Thoracic aorta (tissue), 2 donors: ENCODE measurements around the gene RETREG2. TPM values are rescaled to one million over a fixed set of nuclear protein-coding genes. Genes with fewer than 3 reads are reported as not detected.
A peak's percentile ranks its signal among the peaks of the same experiment; 100 is the strongest.

Experiments used
- ATAC-seq: fragments of 150-250 bp; one replicate; pipeline ENCODE4 v1.8.0; 2017; ENCODE audit warnings: low read depth; ENCODE audit not compliant: insufficient number of reproducible peaks, low FRiP score
- DNase-seq: peaks from one replicate; pipeline ENCODE4 v3.0.0-alpha.2; 2020; ENCODE audit warnings: low spot score
- H3K27ac ChIP-seq, 2 donors: fragments of 200-600 bp; sonication (generic); 1 replicate in 1 of 2; 2 replicates in 1 of 2; pipeline ENCODE4 v1.5.1; 2016; ENCODE audit warnings: mild to moderate bottlenecking in 2 of 2, moderate library complexity in 2 of 2
- H3K27me3 ChIP-seq: fragments of 200-600 bp; sonication (generic); replicated peaks from 2 replicates; pipeline ENCODE4 v1.6.0; 2016; ENCODE audit warnings: mild to moderate bottlenecking; ENCODE audit not compliant: insufficient read depth
- H3K36me3 ChIP-seq: fragments of 200-600 bp; sonication (generic); one replicate; pipeline ENCODE4 v1.5.1; 2016
- H3K4me1 ChIP-seq, 2 donors: fragments of 200-600 bp; sonication (generic); 1 replicate in 1 of 2; 2 replicates in 1 of 2; pipeline versions ENCODE4 v1.5.1 to v1.6.0; 2016; ENCODE audit warnings: low read depth in 2 of 2, mild to moderate bottlenecking in 1 of 2; ENCODE audit not compliant: control insufficient read depth in 1 of 2
- H3K4me3 ChIP-seq: fragments of 200-600 bp; sonication (generic); 2 replicates; pipeline ENCODE4 v1.5.1; 2016; ENCODE audit warnings: mild to moderate bottlenecking
- H3K9me3 ChIP-seq: fragments of 200-600 bp; sonication (generic); 2 replicates; pipeline ENCODE4 v1.5.1; 2016
- CTCF ChIP-seq: fragments of 200-600 bp; sonication (generic); IDR thresholded peaks from one replicate; pipeline ENCODE4 v1.5.1; 2019; ENCODE audit warnings: antibody characterized with exemption
- total RNA-seq, 2 donors: library from RNA; depleted of rRNA; stranded (reverse); fragments of >200 nt; gene quantifications; one replicate each; pipeline versions ENCODE4 v1.1.0 to v1.2.3, GENCODE V29; 2016

Gene RETREG2
- total RNA-seq, 2 donors from 2014 or later: 43.8 to 58.6 TPM

DNA sequence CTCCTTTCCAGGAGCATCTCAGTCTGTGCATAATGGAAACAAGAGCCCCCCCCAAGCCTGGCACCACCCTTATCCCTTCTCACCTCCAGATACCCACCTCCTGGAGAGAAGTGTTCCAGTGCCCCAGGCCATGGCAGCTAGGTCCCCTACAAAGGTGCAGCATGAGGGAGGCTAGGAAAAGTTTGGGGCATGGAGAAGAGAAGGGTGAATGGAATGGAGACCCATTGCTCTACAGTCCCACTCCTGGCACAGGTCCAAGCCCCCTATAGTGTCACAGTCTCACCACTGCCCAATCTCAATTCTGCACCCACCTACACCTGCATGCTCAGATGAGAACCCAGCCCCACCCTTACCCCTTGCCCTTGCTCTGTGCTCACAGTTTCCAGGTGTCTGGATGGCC is 9.1 kb upstream of the RETREG2 start:
- Histone ChIP-seq H3K4me1 (peaks cover 0 to 11% of the 10 kb centered on the region in 2 donors), H3K4me3 (no peak overlapping the region), H3K27ac (no peak overlapping the region), H3K9me3 (no peaks in the 10 kb centered on the region), H3K27me3 (no peaks in the 10 kb centered on the region), H3K36me3 (peaks cover 12% of the 10 kb centered on the region)
- TF ChIP-seq CTCF: no peak
- ATAC-seq (no peak), DNase-seq (no peak)

DNA sequence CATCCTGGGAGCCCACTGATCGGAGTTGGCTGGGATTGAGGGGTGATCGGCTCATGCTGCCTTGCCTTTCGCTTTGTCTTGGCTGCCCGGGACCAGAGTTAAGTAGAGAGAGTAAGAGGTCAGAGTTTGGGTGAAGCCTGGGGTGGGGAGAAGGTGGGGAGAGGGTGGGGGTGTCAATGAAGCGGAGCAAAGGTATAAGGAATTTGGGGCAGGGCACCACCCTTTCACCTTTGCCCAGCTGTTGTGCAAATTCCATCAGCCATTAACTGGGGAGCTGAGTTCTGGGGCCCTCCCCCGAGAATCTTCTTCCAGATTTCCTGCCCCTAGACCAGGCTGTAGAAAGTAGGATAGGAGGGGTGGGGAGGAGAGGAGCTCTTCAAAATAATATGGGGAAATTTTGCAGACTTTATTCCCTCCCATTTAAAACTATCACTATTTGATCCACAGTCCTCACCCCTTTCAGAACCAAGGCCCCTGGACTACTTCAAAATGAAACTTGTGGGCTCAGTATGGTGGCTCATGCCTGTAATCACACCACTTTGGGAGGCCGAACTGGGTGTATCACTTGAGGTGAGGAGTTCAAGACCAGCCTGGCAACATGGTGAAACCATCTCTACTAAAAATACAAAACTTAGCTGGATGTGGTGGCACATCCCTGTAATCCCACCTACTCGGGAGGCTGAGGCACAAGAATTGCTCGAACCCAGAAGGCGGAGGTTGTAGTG is 8.0 kb upstream of the RETREG2 start, which contains the start of gene SLC23A3:
SLC23A3 (minus strand) TSS at position 100 of the 725 bp plus-strand sequence; CDS start at position 55, 45 bp downstream.
- Histone ChIP-seq H3K27me3 (no peaks in the 10 kb centered on the region), H3K27ac (peak within 1 kb of the TSS in 1 of 2 donors; percentile 73), H3K4me3 (no peak within 1 kb of the TSS), H3K9me3 (no peaks in the 10 kb centered on the region), H3K4me1 (peaks cover 3 to 17% of the 10 kb centered on the region in 2 donors), H3K36me3 (peaks cover 23% of the 10 kb centered on the region)
- ATAC-seq (no peak), DNase-seq (no peak)
- no peak for TF ChIP-seq CTCF

GRCh38 chr2:219171231-219171651 is 6.8 kb upstream of the RETREG2 start:
- peaks cover 24% of the 10 kb centered on the region for H3K36me3 ChIP-seq
- H3K4me3 ChIP-seq: no peak overlapping the region
- ATAC-seq (peak; percentile 80), DNase-seq (no peak)
- peaks cover 13 to 28% of the 10 kb centered on the region in 2 donors for H3K4me1 ChIP-seq
- H3K27me3 ChIP-seq: no peaks in the 10 kb centered on the region
- TF ChIP-seq CTCF: peak; percentile 76
- peak overlapping the region; percentile 43 to 73 for H3K27ac ChIP-seq
- H3K9me3 ChIP-seq: no peaks in the 10 kb centered on the region

GRCh38 chr2:219172231-219173154 is 5.6 kb upstream of the RETREG2 start:
- TF ChIP-seq CTCF: no peak
- Histone ChIP-seq H3K27ac (no peak overlapping the region), H3K27me3 (no peaks in the 10 kb centered on the region), H3K36me3 (peaks cover 24% of the 10 kb centered on the region), H3K9me3 (no peaks in the 10 kb centered on the region), H3K4me3 (no peak overlapping the region), H3K4me1 (peaks cover 13 to 28% of the 10 kb centered on the region in 2 donors)
- ATAC-seq: no peak
- no peak for DNase-seq

DNA sequence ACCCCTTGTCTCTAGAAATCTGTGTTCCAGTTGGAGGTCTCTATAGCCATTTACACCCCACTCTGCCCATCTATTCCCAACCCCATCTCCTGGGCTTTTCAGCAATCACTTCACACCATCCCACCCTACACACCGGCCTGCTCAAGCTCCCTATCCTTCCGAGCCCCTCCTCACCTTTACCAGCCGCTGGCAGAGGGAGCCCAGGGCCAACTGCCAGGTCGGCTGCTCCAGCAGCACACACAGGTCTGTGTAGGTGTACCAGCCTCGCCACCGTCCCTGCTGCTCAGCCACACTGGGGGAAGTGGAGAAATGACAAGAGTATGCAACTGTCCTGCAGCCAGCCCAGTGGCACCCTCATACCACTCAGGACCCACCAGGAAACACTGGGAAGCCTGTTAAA is 4.9 kb upstream of the RETREG2 start:
- DNase-seq (no peak), ATAC-seq (no peak)
- Histone ChIP-seq H3K27ac (no peak overlapping the region), H3K36me3 (peaks cover 24% of the 10 kb centered on the region), H3K27me3 (no peaks in the 10 kb centered on the region), H3K9me3 (no peaks in the 10 kb centered on the region), H3K4me1 (peaks cover 13 to 28% of the 10 kb centered on the region in 2 donors), H3K4me3 (no peak overlapping the region)
- no peak for TF ChIP-seq CTCF
